GM18520 (cell line): ENCODE measurements around the gene VIM.

Experiments used
- ATAC-seq: cut with Tn5 transposase; IDR thresholded peaks from one replicate; pipeline ENCODE4 v1.9.1; 2021; ENCODE audit not compliant: unreplicated experiment

The VIM gene

GRCh38 chr10:17228091-17229015 is at the start of gene VIM:
Gene VIM, plus strand, starts transcription at chr10:17228241. Its CDS starts 1,182 bp downstream, at chr10:17229423.
- peak; percentile 27 for ATAC-seq

- ATAC-seq, result no peak
These were observed 49.0 kb upstream of the VIM start for GRCh38 chr10:17179002-17179401.

- no peak for ATAC-seq
These were observed 46.9 kb upstream of the VIM start for GRCh38 chr10:17181110-17181509.

GRCh38 chr10:17181751-17182150 is 46.3 kb upstream of the VIM start:
- ATAC-seq, result no peak

- no peak for ATAC-seq
These were observed 44.9 kb upstream of the VIM start for GRCh38 chr10:17183110-17183509.

- no peak for ATAC-seq
These were observed 42.2 kb upstream of the VIM start for GRCh38 chr10:17185873-17186272.

- no peak for ATAC-seq
These were observed 39.3 kb upstream of the VIM start for GRCh38 chr10:17188644-17189172.

GRCh38 chr10:17190602-17191001 is 37.4 kb upstream of the VIM start:
- no peak for ATAC-seq

GRCh38 chr10:17195083-17195482 is 33.0 kb upstream of the VIM start:
- no peak for ATAC-seq

- ATAC-seq, result no peak
These were observed 32.0 kb upstream of the VIM start for GRCh38 chr10:17196045-17196444.

- ATAC-seq, result no peak
These were observed 31.5 kb upstream of the VIM start for GRCh38 chr10:17196573-17196972.

GRCh38 chr10:17199351-17199804 is 28.7 kb upstream of the VIM start:
- ATAC-seq, result no peak

GRCh38 chr10:17200001-17200911 is 27.8 kb upstream of the VIM start:
- no peak for ATAC-seq

- peak; percentile 84 for ATAC-seq
These were observed 26.9 kb upstream of the VIM start, which contains the start of gene TRDMT1 for GRCh38 chr10:17200912-17201793. Gene TRDMT1, minus strand, starts transcription at chr10:17201672. Its CDS starts 38 bp downstream, at chr10:17201634.

GRCh38 chr10:17201794-17202116 is 26.3 kb upstream of the VIM start:
- no peak for ATAC-seq

GRCh38 chr10:17202506-17202905 is 25.5 kb upstream of the VIM start:
- ATAC-seq, result no peak

GRCh38 chr10:17202999-17203398 is 25.0 kb upstream of the VIM start:
- ATAC-seq, result no peak

GRCh38 chr10:17203416-17203815 is 24.6 kb upstream of the VIM start:
- no peak for ATAC-seq

- ATAC-seq, result peak; percentile 30
These were observed 21.8 kb upstream of the VIM start for GRCh38 chr10:17206210-17206709.

- ATAC-seq, result no peak
These were observed 19.6 kb upstream of the VIM start for GRCh38 chr10:17208476-17208875.
